ENCODE results near the gene MBNL2.

Gene MBNL2

GRCh38 chr13:97337985-97338499 lies 115.9 kb downstream of the MBNL2 start:
- Histone ChIP-seq H3K4me3 (ENCODE audit: low read depth, low read length) (no peak overlapping the region), H3K9me3 (no peaks in the 10 kb centered on the region), H3K36me3 (peaks cover 4% of the 10 kb centered on the region), H3K27me3 (no peaks in the 10 kb centered on the region), H3K4me1 (peaks cover 8% of the 10 kb centered on the region; the same call in 1 of the 2 replicates)
- TF ChIP-seq CTCF (IDR thresholded peaks at IDR 0.05; ENCODE audit: low read depth, low read length), result no peak
- no peak for DNase-seq

- no peak for TF ChIP-seq CTCF (IDR thresholded peaks at IDR 0.05; ENCODE audit: low read depth, low read length)
- Histone ChIP-seq H3K4me3 (ENCODE audit: low read depth, low read length) (no peak overlapping the region), H3K36me3 (peaks cover 9% of the 10 kb centered on the region), H3K4me1 (peaks cover 8% of the 10 kb centered on the region; the same call in 1 of the 2 replicates), H3K27me3 (no peaks in the 10 kb centered on the region), H3K9me3 (no peaks in the 10 kb centered on the region)
- DNase-seq, result no peak
These were observed 116.4 kb downstream of the MBNL2 start for GRCh38 chr13:97338571-97338970.

- peak; percentile 25 for DNase-seq
- Histone ChIP-seq H3K27me3 (no peaks in the 10 kb centered on the region), H3K4me1 (peaks cover 10% of the 10 kb centered on the region; the same call in 1 of the 2 replicates), H3K9me3 (no peaks in the 10 kb centered on the region), H3K36me3 (peaks cover 9% of the 10 kb centered on the region), H3K4me3 (ENCODE audit: low read depth, low read length) (no peak overlapping the region)
- TF ChIP-seq CTCF (IDR thresholded peaks at IDR 0.05; ENCODE audit: low read depth, low read length), result no peak
These were observed 117.2 kb downstream of the MBNL2 start for GRCh38 chr13:97339019-97339987.

GRCh38 chr13:97339988-97340749 lies 118.0 kb downstream of the MBNL2 start:
- Histone ChIP-seq H3K4me3 (ENCODE audit: low read depth, low read length) (no peak overlapping the region), H3K4me1 (peaks cover 16% of the 10 kb centered on the region), H3K27me3 (no peaks in the 10 kb centered on the region), H3K9me3 (no peaks in the 10 kb centered on the region), H3K36me3 (peaks cover 6% of the 10 kb centered on the region)
- TF ChIP-seq CTCF (IDR thresholded peaks at IDR 0.05; ENCODE audit: low read depth, low read length), result no peak
- DNase-seq, result no peak

- H3K9me3 ChIP-seq, result no peaks in the 10 kb centered on the region
- H3K36me3 ChIP-seq, result peaks cover 6% of the 10 kb centered on the region
- DNase-seq, result no peak
- peaks cover 11% of the 10 kb centered on the region for H3K4me1 ChIP-seq
- TF ChIP-seq CTCF (IDR thresholded peaks at IDR 0.05; ENCODE audit: low read depth, low read length), result no peak
- H3K4me3 ChIP-seq (ENCODE audit: low read depth, low read length), result no peak overlapping the region
- no peaks in the 10 kb centered on the region for H3K27me3 ChIP-seq
These were observed 119.0 kb downstream of the MBNL2 start for GRCh38 chr13:97341135-97341534.
